Mesendoderm (in vitro differentiated cells): ENCODE results near the gene KCNQ1.

Experiments used
- DNase-seq: peaks from one replicate; pipeline ENCODE4 v3.0.0; 2013
- H2AK5ac ChIP-seq: 2 replicates; pipeline ENCODE4 v1.6.1; 2013; ENCODE audit warnings: low read length, inconsistent platforms
- H2BK120ac ChIP-seq: 2 replicates; pipeline ENCODE4 v1.6.1; 2013; ENCODE audit warnings: low read depth, mild to moderate bottlenecking, low read length, moderate library complexity, mixed read lengths
- H2BK15ac ChIP-seq: replicated peaks from 2 replicates; pipeline ENCODE4 v1.6.1; 2013; ENCODE audit warnings: low read depth, mild to moderate bottlenecking, moderate library complexity
- H2BK5ac ChIP-seq: 2 replicates; pipeline ENCODE4 v1.6.1; 2013; ENCODE audit warnings: low read length, inconsistent platforms
- H3K18ac ChIP-seq: 2 replicates; pipeline ENCODE4 v1.6.1; 2013; ENCODE audit warnings: mild to moderate bottlenecking, low read length, mixed read lengths
- H3K23ac ChIP-seq: one replicate; pipeline ENCODE4 v1.6.1; 2013; ENCODE audit warnings: low read length
- H3K27ac ChIP-seq: 2 replicates; pipeline ENCODE4 v1.5.1; 2013; ENCODE audit warnings: low read depth, mild to moderate bottlenecking, inconsistent platforms, low read length, moderate library complexity
- H3K27me3 ChIP-seq: 2 replicates; pipeline ENCODE4 v1.6.1; 2013; ENCODE audit warnings: low read length, control low read depth, mild to moderate bottlenecking, inconsistent platforms; ENCODE audit not compliant: insufficient read depth, poor library complexity
- H3K36me3 ChIP-seq: 2 replicates; pipeline ENCODE4 v1.6.1; 2013; ENCODE audit warnings: low read length, inconsistent platforms; ENCODE audit not compliant: control insufficient read depth, insufficient read depth
- H3K4ac ChIP-seq: one replicate; pipeline ENCODE4 v1.6.1; 2013; ENCODE audit warnings: low read depth, mild to moderate bottlenecking, low read length, moderate library complexity
- H3K4me1 ChIP-seq: 2 replicates; pipeline ENCODE4 v1.6.1; 2013; ENCODE audit warnings: low read depth, low read length, inconsistent platforms; ENCODE audit not compliant: control insufficient read depth
- H3K4me2 ChIP-seq: 2 replicates; pipeline ENCODE4 v1.6.1; 2013; ENCODE audit warnings: low read length
- H3K4me3 ChIP-seq: 2 replicates; pipeline ENCODE4 v1.5.1; 2013; ENCODE audit warnings: mild to moderate bottlenecking, low read length
- H3K56ac ChIP-seq: one replicate; pipeline ENCODE4 v1.6.1; 2013; ENCODE audit warnings: low read length
- H3K79me1 ChIP-seq: 2 replicates; pipeline ENCODE4 v1.6.1; 2013; ENCODE audit warnings: low read length, inconsistent platforms
- H3K79me2 ChIP-seq: 2 replicates; pipeline ENCODE4 v1.6.1; 2013; ENCODE audit warnings: mild to moderate bottlenecking, low read length; ENCODE audit not compliant: control insufficient read depth, insufficient read depth
- H3K9ac ChIP-seq: 2 replicates; pipeline ENCODE4 v1.6.1; 2013; ENCODE audit warnings: low read length, inconsistent platforms
- H4K5ac ChIP-seq: one replicate; pipeline ENCODE4 v1.6.1; 2013; ENCODE audit warnings: low read length
- H4K8ac ChIP-seq: one replicate; pipeline ENCODE4 v1.6.1; 2013; ENCODE audit warnings: low read depth, mild to moderate bottlenecking, control low read depth, low read length, moderate library complexity
- WGBS: extraction: QIAGEN DNeasy Blood & Tissue Kit; methylation state at CpG from one replicate; pipeline ENCODE4 v1.1.7; 2013; ENCODE audit warnings: low lambda C conversion rate, missing lambda C conversion rate; ENCODE audit not compliant: insufficient coverage; ENCODE audit errors: extremely low coverage; 5-methylcytosine and 5-hydroxymethylcytosine counted together

KCNQ1 gene

DNA sequence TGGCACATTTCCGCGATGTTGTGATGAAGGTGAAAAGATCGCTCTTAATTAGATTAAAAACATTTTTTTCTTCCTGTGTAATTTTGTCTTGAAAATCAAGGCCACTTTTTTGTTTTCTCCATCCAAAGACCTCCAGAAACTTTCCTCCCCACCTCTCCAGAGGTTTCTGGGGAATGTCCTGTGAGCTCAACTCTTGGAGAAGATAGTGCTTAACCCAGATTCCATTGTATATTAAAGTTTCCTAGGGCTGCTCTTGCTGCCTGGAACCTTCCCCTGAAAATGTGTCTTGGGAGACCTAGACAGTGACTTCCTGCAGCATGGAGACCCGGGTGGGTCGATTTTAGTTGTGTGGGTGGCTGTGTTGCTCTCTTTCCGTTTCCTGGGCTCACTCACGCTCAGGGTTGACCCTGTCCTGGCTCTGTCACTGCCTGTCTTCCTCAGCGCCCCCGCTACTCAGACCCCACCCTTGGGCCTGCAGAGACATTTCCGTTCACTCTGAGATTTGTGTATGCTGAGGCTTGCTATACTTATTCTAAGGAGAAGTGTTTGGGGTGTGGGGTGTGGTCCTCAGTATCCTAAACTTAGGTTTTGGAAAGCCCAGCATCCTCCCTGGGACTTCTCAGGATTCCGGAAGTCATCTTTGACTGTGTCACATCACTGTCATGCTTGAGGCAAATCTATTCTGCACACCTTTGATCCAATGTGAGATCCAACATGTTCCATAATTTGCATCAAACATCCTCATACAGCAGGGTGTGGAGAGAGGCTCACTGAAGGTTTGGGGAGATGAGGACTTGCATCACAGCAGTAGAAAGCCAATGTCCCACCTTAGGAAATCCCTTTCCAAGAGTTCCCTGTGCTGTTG lies 207.8 kb downstream of the KCNQ1 start:
- WGBS = no CpG with 5 or more reads among the region's 11 CpGs
- H4K5ac ChIP-seq = no peak overlapping the region
- H3K56ac ChIP-seq = no peak overlapping the region
- no peak overlapping the region for H2AK5ac ChIP-seq
- H3K4me3 ChIP-seq = no peak overlapping the region
- H2BK15ac ChIP-seq = no peak overlapping the region
- no peak overlapping the region for H3K23ac ChIP-seq
- no peak overlapping the region for H3K18ac ChIP-seq
- H3K27me3 ChIP-seq = no peaks in the 10 kb centered on the region
- no peaks in the 10 kb centered on the region for H3K79me1 ChIP-seq
- H3K27ac ChIP-seq = no peak overlapping the region
- no peaks in the 10 kb centered on the region for H3K4me1 ChIP-seq
- H3K4ac ChIP-seq = no peak overlapping the region
- no peak overlapping the region for H3K4me2 ChIP-seq
- H4K8ac ChIP-seq = no peak overlapping the region
- H3K36me3 ChIP-seq = no peaks in the 10 kb centered on the region
- DNase-seq = no peak
- no peak overlapping the region for H3K9ac ChIP-seq
- no peak overlapping the region for H2BK120ac ChIP-seq
- no peaks in the 10 kb centered on the region for H3K79me2 ChIP-seq
- H2BK5ac ChIP-seq = no peak overlapping the region

DNA sequence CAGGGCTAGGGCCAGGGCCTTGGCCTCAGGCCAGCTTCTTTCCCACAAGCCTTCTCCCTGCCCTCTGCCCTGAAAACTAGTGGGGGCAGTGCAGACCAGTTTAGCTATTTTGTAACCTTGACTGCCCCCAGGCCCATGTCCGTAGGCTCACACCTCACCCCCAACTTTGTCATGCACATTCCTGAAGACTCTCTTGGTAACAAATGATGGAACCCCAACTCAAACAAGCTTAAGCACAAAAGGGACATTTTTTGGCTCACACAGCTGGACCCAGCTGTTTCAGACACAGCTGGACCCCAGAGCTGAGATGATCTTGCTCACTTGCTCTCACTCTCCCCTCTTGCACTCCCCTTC lies 208.4 kb downstream of the KCNQ1 start:
- H3K23ac ChIP-seq = no peak overlapping the region
- H4K5ac ChIP-seq = no peak overlapping the region

DNA sequence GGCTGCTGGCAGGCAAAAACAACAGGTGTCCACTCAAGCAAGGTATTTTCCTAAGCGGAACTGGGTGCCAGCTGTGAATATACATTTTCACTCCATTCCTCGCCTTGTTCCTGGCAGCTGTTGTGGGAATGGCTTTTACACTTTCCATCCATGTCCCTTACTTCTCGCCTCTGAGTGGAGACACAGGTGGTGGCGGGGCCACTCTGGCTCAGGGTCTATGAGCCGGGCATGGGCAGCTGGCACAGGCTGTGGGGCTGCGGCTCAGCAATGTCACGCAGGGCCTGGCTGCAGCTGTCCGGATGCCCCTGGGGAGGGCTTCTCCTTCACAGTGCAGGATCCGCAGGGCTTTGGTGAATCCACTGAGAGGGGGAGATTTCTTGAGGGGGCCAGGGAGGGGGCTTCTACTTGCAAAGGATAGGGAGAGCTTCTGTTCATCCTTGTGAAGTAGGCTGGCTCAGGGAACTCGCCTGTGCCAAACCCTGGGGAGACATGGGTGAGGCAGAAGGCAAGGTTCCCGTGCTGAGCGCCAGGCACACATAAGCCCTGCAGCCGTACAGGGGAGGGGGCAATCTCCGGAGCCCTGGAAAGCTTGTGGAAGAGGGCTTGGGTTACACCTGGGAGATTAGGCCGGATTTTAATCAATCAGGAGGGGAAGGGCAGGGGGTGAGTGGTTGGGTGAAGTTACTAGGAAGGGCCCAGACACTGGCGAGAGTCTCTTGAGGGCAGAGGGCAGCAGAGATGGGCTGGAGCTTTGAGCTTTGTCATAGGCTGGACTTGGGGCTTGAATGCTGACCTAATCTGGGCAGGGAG lies 209.3 kb downstream of the KCNQ1 start:
- no peak overlapping the region for H3K27ac ChIP-seq
- H4K8ac ChIP-seq = no peak overlapping the region
- no peak overlapping the region for H2AK5ac ChIP-seq
- H3K18ac ChIP-seq = no peak overlapping the region
- no peaks in the 10 kb centered on the region for H3K27me3 ChIP-seq
- H2BK5ac ChIP-seq = no peak overlapping the region
- no peak overlapping the region for H2BK15ac ChIP-seq
- H3K4me2 ChIP-seq = no peak overlapping the region
- DNase-seq = no peak
- no peak overlapping the region for H4K5ac ChIP-seq
- no CpG with 5 or more reads among the region's 16 CpGs for WGBS
- H3K79me1 ChIP-seq = no peaks in the 10 kb centered on the region
- H3K4me1 ChIP-seq = no peaks in the 10 kb centered on the region
- no peak overlapping the region for H2BK120ac ChIP-seq
- no peaks in the 10 kb centered on the region for H3K36me3 ChIP-seq
- no peak overlapping the region for H3K4ac ChIP-seq
- H3K56ac ChIP-seq = no peak overlapping the region
- H3K79me2 ChIP-seq = no peaks in the 10 kb centered on the region
- no peak overlapping the region for H3K4me3 ChIP-seq
- no peak overlapping the region for H3K9ac ChIP-seq
- H3K23ac ChIP-seq = no peak overlapping the region

More for the DNA sequence above, 208.4 kb downstream of the KCNQ1 start:
- no peaks in the 10 kb centered on the region for H3K79me2 ChIP-seq
- H3K18ac ChIP-seq = no peak overlapping the region
- H3K27ac ChIP-seq = no peak overlapping the region
- H3K9ac ChIP-seq = no peak overlapping the region
- no peak overlapping the region for H2AK5ac ChIP-seq
- H2BK120ac ChIP-seq = no peak overlapping the region
- H3K4me2 ChIP-seq = no peak overlapping the region
- H2BK5ac ChIP-seq = no peak overlapping the region
- no peaks in the 10 kb centered on the region for H3K27me3 ChIP-seq
- H3K4ac ChIP-seq = no peak overlapping the region
- H3K56ac ChIP-seq = no peak overlapping the region
- H4K8ac ChIP-seq = no peak overlapping the region
- H3K79me1 ChIP-seq = no peaks in the 10 kb centered on the region
- WGBS = no CpG with 5 or more reads among the region's 1 CpG
- no peaks in the 10 kb centered on the region for H3K36me3 ChIP-seq
- H2BK15ac ChIP-seq = no peak overlapping the region
- no peaks in the 10 kb centered on the region for H3K4me1 ChIP-seq
- DNase-seq = no peak
- H3K4me3 ChIP-seq = no peak overlapping the region

DNA sequence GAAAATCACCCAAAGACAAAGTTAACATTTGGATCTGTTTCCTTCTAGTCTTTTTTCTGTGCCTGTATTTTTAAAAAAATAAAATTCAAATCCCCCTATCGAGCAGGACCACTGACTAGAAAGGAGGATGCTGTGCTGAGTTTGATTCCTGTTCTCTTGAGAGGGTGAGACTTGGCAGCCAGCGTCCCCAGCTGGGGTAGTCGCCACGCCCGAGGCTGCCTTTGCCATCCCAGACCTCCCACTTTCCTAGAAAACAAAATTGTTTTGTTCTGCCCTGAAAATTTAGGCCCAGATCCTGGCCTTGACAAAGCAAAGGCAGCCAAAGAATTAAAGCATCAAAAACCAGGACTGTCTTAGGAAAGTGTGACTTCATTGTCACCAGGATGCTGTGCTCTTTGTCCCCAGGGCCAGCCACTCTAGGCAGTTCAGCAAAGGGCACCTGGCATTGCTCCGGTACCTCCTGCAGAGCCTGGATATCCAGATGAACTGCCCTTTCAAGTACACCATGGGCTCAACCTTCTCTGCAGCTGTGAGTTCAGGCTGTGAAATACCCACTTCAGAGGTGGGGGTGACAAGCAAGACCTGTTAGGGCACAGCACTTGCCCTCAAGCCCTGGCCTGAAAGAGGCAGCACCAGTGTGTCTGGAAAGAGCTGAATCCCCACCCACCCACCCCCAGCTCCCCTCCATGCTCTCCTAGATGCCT lies 210.4 kb downstream of the KCNQ1 start:
- no peak for DNase-seq

DNA sequence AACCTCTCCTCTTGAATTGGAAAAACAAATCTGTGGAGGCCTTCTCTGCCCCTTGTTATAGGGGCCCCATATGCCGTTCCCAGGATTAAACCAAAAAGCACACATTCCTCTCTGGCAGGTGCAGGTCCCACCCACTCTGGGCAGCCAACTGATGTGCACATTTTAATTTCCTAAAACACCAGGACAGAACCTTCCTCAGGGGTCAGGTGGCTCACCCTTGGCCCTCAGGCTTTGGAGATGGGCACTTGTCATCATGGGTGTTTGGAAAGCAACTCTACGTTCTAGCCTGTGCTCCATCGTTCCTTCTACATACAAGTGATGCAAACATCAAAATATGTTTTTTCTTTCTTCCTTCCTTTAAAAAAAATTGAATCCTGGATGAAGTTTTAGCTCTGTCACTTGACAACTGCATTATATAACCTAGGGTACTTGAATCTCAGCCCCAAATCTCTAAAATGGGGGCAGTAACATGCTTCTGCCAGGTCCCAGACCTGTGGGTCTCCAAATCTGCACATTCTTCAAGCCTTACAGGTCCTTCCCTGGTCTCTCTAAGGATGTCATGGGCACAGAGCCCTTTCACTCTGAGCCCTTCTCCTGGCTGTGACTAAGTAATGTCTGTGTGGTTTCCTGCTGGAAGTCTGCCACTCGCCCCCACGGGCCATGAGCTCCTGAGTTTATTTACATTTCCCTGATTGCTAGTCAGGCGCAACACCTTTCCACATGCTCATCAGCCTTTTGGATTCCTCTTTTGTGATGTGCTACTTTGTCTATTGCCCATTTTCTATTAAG lies 211.2 kb downstream of the KCNQ1 start:
- H3K27me3 ChIP-seq = no peaks in the 10 kb centered on the region
- H3K36me3 ChIP-seq = no peaks in the 10 kb centered on the region
- DNase-seq = peak; percentile 23
- no peaks in the 10 kb centered on the region for H3K4me1 ChIP-seq
- no peak overlapping the region for H3K4ac ChIP-seq
- H4K5ac ChIP-seq = no peak overlapping the region
- H3K9ac ChIP-seq = no peak overlapping the region
- H3K79me1 ChIP-seq = no peaks in the 10 kb centered on the region
- H2BK15ac ChIP-seq = no peak overlapping the region
- no peak overlapping the region for H4K8ac ChIP-seq
- WGBS = no CpG with 5 or more reads among the region's 6 CpGs
- no peak overlapping the region for H3K27ac ChIP-seq
- no peak overlapping the region for H3K23ac ChIP-seq
- no peak overlapping the region for H2BK5ac ChIP-seq
- no peak overlapping the region for H3K4me3 ChIP-seq
- no peak overlapping the region for H3K4me2 ChIP-seq
- H3K56ac ChIP-seq = no peak overlapping the region
- H3K18ac ChIP-seq = no peak overlapping the region
- H3K79me2 ChIP-seq = no peaks in the 10 kb centered on the region
- no peak overlapping the region for H2BK120ac ChIP-seq
- H2AK5ac ChIP-seq = no peak overlapping the region

More for the DNA sequence above, 210.4 kb downstream of the KCNQ1 start:
- no peaks in the 10 kb centered on the region for H3K79me2 ChIP-seq
- no peaks in the 10 kb centered on the region for H3K79me1 ChIP-seq
- H2BK120ac ChIP-seq = no peak overlapping the region
- no peak overlapping the region for H3K4me3 ChIP-seq
- H4K5ac ChIP-seq = no peak overlapping the region
- H3K4me1 ChIP-seq = no peaks in the 10 kb centered on the region
- no peak overlapping the region for H4K8ac ChIP-seq
- no peak overlapping the region for H3K9ac ChIP-seq
- no peak overlapping the region for H3K56ac ChIP-seq
- no CpG with 5 or more reads among the region's 6 CpGs for WGBS
- H3K4ac ChIP-seq = no peak overlapping the region
- H3K18ac ChIP-seq = no peak overlapping the region
- H3K27me3 ChIP-seq = no peaks in the 10 kb centered on the region
- no peak overlapping the region for H2BK15ac ChIP-seq
- no peak overlapping the region for H2BK5ac ChIP-seq
- H3K36me3 ChIP-seq = no peaks in the 10 kb centered on the region
- no peak overlapping the region for H3K23ac ChIP-seq
- H2AK5ac ChIP-seq = no peak overlapping the region
- no peak overlapping the region for H3K4me2 ChIP-seq
- H3K27ac ChIP-seq = no peak overlapping the region
